Measurements from ENCODE around the gene PDE5A. TPM values are rescaled to one million over a fixed set of nuclear protein-coding genes. Genes with fewer than 3 reads are reported as not detected.
"Not testable (repeated sequence)": the region's sequence is repeated elsewhere in the genome, so short reads cannot be mapped to it uniquely, and the experiment has no call there.

Gene PDE5A
- 8.3 TPM for total RNA-seq
- long read RNA-seq, partial matches to known transcripts: 0 of 2 reads
- long read RNA-seq, other reads (novel, unspliced or antisense): 2 of 2 reads

DNA sequence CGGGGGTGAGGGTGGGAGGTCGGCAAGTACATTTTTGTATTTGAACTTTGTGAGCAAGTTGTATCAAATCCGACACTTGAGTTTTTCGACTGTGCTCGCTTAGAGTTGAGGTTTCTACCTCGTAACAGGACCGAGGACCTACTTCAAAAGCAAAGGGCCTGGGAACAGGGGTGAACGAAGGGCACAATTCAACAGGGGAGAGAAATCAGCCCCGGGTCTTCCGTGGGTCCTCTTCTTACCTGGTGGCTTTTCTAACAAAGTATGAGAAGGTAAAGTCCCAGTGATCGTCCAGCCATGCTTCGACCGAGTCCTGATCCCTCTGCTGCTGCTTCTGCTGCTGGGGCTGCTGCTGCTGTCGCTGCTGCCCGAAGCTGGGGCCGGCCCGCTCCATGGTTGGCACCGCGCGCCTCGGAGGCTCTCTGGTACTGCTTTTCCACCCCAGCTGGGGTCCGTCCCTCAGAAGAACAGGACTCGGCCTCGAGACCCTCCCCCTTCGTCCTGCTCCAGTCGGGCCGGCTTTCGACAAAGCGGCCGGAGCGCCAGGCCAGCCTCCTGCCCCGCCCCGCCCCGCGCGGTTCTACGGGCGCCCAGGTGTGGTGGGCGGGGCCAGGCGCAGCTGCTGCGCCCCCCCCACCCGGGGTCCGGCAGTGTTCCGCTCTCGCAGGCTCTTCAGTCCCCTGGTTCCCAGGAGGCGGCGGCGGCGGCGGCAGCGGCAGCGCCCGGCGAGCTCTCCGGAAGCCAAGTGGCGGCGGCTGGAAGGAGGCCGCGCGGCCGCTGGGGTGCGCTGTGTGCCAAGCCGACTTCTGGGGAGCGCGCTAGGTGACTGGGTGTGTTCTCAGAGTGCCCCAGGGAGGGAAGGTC, at the start of gene PDE5A:
Gene PDE5A, minus strand, starts transcription at position 524 of the 861 bp plus-strand sequence. Its CDS starts 133 bp downstream, at position 391.
- DNase-seq (ENCODE audit: low spot score): peak; percentile 95

DNA sequence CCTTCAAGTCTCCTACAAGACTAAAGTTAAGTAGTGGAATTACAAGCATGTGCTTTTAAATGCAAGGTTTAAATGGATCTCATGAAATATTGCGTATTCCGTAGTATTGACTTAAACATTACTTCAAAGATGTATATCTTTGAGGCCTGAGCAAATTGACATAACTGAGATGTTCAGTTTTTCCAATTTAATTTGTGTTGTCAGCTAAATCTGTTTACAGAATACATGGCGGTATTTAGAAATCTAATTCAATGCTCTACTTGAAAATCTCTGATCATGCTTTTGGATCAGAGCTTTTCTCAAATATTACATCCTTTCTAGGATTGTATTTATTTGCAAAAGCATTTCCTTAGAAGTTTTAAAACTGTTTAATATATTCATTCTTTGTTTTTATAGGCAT, 47.5 kb upstream of the PDE5A start:
- DNase-seq (ENCODE audit: low spot score): no peak

DNA sequence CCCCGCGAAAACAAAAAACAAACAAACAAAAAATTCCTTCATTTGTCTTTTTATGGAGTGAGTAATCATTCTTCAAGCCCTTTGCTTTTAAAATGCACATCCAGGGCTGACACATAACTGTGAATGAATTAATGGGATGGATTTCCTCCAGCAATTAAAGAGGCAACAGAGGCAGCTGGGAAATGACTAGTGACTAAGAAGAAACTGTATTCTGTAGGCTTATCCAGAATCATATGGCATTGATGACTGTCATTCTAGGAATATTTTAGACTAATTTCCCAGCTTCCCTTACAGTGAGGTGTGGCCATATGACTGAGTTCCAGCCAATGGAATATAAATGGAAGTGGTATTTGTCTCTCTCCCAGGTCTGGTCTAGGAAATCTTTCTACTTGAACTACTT, 46.8 kb upstream of the PDE5A start:
- DNase-seq (ENCODE audit: low spot score): no peak

DNA sequence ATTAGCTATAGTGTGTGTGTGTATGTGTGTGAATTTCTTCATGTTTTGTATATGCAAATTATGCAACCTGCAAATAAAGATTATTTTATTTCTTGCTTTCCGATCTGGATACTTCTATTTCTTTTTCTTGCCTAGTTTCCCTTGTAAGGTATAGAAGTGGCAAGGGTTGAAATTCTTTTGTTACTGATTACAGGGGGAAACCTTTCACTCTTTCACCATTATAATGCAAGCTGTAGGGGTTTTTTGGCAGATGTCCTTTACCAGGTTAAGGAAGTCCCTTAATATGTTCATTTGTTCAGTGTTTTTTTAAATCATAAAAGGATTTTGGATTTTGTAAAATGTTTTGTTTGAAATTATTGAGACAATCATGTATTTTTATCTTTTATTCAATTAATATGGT, 44.3 kb upstream of the PDE5A start:
- no peak for DNase-seq (ENCODE audit: low spot score)

DNA sequence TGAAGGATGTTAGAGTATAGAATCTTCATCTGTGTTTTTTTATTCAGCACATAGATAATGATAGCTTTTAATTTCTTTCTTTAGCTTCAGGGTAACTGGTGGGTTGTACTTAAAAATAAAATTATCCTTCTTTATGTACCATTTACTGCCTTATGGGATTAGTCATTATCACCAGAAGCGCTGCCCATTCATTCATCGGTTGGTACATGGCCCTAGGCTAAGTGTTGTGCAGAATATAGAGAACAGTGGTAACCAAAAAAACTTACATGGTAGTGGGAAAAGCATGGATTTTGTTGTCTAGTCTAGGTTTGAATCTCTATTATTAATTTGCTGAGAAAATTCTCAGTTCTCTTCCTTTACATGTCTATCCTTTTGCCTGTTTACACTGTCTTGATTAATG, 43.5 kb upstream of the PDE5A start:
- DNase-seq (ENCODE audit: low spot score): no peak

DNA sequence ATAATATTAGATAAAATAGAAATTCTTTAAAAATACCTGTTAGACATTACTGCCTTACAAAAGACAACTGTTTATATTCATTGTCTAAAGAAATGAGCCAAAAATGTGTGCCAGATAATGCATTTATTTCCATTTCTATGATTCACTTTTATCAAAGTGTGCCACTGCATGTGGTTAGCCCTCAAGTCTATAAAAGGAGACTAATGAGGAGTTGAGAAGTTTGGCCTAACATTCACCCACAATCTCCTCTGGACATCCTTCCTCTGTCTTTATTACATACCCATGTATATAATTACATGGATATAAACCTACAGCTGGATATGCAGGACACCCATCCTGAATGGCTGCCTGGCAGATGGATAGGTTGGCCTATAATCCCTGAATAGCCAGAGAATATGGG, 42.6 kb upstream of the PDE5A start:
- DNase-seq (ENCODE audit: low spot score): no peak

DNA sequence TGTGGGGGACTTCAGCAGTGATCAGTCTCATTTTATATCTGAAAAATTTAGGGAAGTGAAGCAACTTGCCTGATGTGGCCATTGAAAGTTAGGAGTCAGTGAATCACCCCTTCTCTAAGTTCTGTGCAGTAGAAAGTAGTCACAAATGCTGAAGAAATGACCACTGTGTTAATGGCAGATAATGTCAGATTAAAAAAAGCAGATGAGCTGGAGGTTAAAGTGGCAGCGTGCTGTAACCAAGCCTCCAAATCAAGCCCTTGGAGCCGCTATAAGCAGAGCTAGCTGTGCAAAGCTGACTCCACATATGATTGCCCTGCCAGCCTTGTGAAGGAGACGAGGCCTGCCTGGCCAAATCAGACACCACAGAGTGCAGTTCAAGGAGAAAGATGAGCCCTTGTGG, 39.2 kb upstream of the PDE5A start:
- DNase-seq (ENCODE audit: low spot score): no peak

DNA sequence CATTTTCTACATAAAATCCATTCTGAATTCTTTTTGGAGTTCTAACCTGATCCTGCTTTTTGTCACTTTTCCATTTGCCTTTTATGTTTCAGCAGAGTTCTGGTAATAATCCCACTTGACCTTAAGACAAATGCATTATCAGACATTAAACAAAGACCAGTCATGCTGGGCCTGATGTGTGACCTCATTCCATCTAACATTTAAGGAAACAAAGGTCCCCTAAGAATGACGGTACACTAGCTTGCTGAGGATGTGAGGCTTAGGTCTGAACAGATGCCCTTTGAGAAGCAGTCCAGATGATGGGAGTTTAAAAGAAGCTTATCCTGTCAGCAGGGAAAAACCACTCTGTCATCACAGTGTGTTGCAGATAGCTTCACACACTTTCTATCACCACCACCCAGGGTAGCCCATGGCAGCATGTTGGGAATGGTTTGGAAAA, 38.1 kb upstream of the PDE5A start:
- DNase-seq (ENCODE audit: low spot score): no peak

DNA sequence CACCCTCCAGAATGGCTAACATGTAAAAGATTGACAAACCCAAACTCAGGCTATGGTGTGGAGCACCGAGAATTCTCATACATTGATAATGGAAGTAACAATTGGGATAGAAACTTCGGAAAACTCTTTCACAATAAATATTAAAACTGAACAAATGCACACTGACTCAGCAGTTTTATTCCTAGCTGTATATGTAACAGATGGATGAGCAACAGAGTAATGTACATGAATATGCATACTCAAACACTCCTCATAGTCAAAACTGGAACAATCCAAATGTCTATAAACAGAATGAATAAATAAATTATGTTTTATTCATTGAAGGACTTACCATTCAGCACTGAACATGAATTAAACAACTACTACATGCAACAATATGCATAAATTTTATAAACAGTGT, 37.1 kb upstream of the PDE5A start:
- DNase-seq (ENCODE audit: low spot score): no peak

DNA sequence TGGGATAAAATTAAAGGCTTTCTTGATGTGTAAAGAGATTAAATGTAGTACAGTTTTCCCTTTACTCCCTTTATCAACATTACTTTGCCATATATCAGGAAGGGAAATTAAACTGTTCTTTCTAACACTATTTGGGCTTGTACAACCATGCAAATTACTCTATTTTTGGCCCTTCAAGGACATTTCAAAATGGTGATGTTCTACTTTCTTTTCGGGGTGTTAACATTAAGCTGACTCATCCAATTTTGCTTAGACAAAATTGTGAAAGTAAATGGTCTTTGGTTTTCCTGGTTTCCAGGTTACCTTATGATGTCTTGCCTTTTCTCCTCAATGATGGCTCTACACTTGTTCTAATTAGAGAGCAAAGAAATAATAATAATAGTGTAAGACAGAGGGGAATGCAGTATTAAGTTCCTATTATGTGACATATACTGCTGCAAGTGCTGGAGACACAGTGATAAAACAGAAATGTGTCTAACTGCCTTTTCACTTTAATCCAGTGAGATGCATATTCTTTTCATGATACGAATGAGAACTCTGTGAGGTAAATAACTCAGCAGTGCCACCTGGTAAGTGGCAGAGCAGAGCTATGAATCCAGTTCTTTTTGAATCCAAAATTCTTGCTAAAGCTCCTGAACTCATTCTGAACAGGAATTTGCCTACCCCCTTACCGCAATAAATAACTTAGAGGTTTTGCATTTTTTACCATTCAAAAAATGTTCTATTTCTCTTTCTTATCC, 35.7 kb upstream of the PDE5A start:
- no peak for DNase-seq (ENCODE audit: low spot score)

DNA sequence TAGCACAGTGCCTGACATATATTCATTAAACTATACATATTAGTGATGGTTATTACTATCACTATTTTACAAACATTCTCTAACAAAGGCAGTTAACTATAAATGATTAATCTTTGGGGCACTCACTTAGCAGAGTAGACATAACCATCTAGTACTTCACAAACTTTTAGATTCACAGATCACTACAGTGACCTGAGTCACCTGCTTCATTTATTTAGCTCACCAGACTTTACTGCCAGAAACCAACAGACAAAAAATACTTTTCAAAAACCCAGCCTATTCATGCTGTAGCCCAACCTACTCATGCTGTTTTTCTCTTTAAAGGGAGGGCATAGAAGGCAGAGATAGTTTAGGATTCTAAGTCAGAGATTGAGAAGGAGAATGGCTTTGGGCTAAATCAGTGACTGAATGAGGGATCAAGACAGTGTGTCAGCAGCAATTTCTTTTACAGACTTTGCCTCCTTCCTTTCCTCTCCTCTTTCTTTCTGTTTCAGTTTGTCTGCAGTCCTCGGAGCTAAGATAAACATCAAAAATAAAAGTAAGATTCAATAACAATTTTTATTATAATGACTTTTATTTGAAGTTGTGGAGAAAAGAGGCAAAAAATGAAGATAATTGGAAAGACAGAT, 34.7 kb upstream of the PDE5A start:
- no peak for DNase-seq (ENCODE audit: low spot score)

DNA sequence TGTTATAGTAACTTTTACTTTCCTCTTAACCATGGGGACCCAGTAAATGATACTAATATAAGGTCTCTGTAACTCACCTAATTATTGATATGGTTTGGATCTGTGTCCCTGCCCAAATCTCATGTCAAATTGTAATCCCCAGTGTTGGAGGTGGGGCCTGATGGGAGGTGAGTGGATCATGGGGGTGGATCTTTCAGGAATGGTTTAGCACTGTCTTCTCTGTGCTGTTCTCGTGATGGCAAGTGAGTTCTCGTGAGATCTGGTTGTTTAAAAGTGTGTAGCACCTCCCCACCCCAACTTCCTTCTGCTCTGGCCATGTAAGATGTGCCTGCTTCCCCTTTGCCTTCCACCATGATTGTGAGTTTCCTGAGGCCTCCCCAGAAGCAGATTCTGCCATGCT, 34.0 kb upstream of the PDE5A start:
- DNase-seq (ENCODE audit: low spot score): not testable (repeated sequence)

DNA sequence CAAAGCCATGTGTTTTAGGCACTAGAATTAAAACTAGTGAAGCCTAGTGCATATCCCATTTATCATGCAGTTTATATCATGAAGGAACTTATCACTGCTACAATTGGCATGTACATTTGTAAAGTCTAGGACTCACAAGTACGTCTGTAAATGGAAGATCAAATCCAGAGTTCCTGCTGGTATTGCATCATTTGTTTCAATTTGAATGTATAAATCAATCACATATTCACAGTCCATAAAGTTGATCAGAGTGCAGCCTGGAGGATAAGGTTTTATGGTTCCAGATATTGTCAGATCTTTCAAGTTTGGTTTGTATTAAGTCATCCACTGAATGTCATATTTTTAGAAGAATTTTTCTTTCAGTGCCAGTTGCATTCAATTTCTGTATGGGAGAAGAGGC, 32.6 kb upstream of the PDE5A start:
- DNase-seq (ENCODE audit: low spot score): no peak

DNA sequence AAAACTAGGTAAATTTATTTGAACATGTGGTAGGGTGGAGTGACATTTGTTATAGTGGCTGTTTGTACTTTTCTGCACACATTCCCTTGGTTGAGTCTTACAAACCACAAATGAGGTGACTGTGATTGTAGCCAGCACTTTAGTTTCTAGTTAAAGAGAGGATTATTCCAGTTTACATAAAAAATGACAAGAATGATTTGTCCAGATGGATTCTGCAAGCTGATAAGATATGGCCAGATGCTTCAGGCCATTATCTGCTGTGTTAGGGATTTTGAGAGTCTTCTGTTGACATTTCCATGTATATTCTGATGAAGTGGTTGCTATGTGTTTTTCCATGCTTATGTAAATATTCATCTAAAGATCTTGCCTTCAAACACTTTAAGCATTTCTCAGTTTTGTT, 31.0 kb upstream of the PDE5A start:
- DNase-seq (ENCODE audit: low spot score): no peak

DNA sequence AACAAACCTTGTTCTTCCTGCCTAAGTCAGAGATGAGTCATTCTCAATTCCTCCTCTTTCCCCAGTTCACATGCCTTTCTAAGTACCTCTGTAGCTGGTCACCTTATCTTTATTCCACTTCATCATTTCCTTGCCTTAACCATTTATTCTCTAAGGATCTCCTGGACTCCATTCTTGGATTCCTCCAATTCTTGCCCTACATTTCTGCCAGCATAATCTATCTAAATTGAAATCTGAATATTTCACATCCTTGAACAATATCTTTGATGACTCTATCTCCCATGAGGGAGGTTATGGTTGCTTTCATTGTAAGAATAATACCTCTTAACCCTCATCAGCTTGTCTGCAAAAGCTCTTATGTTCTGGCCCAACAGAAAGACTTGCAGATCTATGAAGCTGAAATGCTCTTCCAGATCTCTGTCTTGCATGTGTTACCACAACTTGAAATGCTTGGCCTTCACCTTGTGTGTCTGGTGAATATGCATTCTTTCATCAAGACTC, 28.6 kb upstream of the PDE5A start:
- no peak for DNase-seq (ENCODE audit: low spot score)

DNA sequence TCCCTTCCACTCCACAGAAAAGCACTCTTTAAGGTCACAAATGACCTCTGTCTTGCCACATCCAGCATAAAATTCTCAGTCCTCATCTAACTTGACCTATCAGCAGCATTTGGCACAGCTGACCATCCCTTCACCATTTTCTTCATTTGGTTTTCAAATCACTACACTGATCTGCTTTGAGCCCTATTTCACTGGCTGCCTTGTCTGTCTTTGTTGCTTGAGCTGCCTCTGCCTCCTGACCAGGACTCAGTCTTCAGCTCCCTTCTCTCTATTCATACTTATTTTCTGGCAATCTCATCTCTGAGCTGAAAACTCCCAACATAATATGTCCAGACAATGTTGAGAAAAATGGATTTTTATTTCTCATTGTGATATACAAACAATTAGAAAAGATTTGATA, 27.7 kb upstream of the PDE5A start:
- DNase-seq (ENCODE audit: low spot score): no peak

DNA sequence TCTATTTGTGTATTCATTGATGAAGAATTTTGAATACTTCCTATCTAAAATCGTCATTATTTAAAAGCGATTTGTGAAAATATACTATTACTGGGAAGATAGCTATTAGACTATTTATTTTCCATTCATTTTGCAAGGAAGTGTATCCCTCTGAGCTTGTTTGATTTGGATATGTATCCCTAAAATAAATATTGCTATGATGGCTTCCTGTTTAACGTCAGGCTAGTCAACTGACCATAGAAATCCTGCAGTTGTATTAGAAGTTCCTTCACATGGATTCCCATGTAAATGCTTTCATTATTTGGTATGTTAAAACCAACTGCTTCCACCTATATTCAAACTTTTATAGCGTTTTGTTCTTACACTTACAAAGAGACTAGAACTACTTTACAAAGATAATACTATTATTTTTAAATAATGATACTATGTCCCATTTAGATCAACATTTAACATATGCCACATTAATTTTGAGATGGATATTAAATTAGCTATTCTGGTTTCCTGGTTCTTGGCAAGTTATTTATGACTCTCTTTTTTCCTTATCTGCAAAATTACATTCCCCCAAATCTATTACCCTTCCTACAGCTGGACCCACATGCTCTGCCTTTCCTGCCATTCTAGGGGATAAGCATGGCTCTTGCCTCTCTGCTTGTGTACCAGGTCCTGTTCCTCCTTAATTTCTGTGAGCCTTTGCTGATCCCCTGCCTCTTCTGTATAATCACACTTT, 26.7 kb upstream of the PDE5A start:
- no peak for DNase-seq (ENCODE audit: low spot score)

DNA sequence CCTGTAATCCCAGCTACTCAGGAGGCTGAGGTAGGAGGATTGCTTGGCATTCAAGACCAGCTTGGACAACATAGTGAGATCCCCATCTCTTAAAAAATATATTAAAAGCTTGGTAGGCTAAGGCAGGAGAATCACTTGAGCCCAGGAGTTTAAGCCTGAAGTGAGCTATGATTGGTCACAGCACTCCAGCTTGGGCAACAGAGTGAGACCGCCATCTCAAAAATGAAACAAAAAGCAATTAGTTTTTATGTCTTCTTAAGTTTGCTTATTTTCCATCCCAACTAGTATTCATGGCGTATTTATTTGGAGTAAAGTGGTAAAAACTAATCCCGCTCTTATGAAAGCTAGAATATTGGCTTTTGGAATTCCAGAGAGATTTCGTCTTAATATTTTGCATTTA, 25.4 kb upstream of the PDE5A start:
- DNase-seq (ENCODE audit: low spot score): no peak

DNA sequence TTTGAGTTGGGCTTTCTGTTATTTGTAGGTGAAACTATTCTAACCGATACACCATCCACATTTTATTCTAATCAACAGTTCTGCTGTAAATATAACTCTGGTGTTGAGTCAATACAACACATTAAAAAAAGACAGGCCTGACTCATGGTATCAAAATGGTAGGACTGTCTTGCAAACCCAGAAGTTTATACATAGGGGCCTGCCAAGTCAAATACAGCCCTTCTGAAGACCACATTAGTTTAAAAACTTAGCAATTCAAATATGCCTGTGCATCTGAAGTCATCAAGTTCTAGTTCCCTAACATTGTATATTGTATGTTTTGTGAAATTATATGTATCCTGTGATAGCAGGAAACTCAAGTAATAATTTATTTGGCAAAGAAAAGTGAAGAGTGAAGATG, 24.4 kb upstream of the PDE5A start:
- DNase-seq (ENCODE audit: low spot score): no peak

DNA sequence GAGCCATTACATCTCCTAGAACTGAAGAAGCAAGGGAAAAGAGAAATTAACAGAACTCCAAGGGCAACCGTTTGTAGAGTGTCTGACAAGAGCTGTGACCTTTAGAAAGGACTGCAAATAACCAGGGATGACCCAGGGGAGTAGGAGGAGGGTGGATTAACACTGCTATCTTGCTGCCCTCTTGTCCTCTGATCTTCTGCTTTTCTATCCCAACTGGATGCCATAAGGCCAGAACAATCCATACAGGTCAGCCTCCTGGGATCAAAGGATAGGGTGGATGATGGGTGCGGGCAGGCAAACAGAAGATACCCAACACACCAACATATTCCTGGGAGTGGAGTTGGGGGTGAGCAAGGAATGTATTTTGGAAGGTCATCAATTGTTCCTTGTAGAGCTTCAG, 19.8 kb upstream of the PDE5A start:
- no peak for DNase-seq (ENCODE audit: low spot score)

DNA sequence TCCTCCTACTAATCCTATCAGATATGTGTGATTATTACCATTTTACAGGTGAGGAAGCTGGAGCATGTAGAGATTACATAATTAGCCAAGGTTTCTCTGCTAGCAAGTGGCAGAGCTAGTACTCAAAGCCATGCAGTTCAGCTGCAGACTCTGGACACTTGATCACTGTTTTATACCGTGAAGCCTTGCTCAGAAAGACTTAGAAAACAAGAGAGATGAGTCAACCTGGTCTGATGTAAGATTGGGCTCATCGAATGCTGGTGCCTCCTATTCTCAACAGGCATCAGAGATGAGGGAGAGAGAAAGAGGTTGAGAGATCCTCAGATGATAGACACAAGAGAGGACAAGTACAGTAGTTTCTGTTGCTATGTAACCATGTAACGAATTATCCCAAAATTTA, 19.0 kb upstream of the PDE5A start:
- no peak for DNase-seq (ENCODE audit: low spot score)
